ENCODE data around the gene FREY1.

Gene FREY1

DNA sequence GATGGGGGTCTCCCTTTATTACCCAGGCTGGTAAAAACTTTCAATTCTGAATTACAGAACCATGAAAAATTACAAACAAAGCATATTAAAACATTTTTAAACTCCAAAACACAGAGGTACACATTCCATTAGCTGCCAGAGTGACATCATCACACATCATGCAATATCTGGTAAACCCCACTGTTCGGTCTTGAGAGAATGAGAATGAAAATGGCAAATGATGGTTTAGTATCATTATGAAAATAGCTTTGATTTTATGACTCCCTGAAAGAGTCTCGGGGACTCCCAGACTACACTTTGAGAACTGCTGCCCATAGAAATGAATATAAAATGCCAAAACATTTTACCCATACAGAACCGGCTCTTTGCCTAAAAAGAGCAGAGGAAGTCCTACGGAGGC lies 34.2 kb upstream of the FREY1 start:
- DNase-seq (ENCODE audit: low read depth), result no peak
- in situ Hi-C loops (cut with HindIII; ENCODE audit: low sequenced_read_pairs), result no loop called here
- no peak overlapping the region for H3K4me3 ChIP-seq (ENCODE audit: low read depth, low read length)
- TF ChIP-seq, protein P1, sequence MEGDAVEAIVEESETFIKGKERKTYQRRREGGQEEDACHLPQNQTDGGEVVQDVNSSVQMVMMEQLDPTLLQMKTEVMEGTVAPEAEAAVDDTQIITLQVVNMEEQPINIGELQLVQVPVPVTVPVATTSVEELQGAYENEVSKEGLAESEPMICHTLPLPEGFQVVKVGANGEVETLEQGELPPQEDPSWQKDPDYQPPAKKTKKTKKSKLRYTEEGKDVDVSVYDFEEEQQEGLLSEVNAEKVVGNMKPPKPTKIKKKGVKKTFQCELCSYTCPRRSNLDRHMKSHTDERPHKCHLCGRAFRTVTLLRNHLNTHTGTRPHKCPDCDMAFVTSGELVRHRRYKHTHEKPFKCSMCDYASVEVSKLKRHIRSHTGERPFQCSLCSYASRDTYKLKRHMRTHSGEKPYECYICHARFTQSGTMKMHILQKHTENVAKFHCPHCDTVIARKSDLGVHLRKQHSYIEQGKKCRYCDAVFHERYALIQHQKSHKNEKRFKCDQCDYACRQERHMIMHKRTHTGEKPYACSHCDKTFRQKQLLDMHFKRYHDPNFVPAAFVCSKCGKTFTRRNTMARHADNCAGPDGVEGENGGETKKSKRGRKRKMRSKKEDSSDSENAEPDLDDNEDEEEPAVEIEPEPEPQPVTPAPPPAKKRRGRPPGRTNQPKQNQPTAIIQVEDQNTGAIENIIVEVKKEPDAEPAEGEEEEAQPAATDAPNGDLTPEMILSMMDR (IDR thresholded peaks at IDR 0.05; ENCODE audit: low read depth, low read length, missing control alignments), result no peak

DNA sequence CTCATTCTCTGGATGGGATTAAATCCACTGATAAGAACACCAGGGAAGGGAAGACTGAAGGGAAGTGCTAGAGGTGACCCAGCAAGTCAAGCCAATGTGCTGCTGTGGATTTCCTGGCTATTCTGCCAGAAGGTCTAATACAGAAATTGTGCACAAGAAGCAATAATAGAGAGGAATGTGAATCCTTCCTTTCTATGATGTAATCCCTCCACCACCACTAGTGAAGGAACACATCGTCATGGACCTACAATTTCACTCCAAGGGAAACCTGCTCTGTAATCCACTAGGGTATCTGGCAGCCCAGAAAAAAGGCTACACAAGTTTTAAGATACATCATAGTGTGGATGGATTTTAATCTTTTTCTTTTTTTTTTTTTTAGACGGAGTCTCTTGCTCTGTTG lies 32.8 kb upstream of the FREY1 start:
- TF ChIP-seq, protein P1 (IDR thresholded peaks at IDR 0.05; ENCODE audit: low read depth, low read length, missing control alignments), result no peak
- in situ Hi-C loops (cut with HindIII; ENCODE audit: low sequenced_read_pairs), result no loop called here
- no peak for DNase-seq (ENCODE audit: low read depth)
- no peak overlapping the region for H3K4me3 ChIP-seq (ENCODE audit: low read depth, low read length)

DNA sequence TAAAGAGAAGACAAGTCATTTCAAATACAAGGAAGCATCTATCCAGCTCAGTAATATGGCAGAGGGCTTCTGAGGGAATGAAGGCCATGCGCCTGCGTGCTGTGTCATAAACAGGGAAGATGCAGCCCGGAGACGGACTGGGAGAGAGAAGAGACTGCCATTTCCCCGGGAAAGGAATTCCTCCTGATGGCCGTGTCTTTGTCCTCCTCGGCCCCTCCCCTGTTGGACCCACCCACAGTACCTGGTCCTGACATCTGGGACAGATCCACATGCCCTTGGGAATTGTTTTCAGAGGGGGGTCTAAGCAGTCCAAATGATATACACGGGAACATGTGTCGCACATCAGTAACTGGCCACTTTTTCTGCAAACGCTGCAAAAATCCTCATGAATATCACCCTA lies 30.8 kb upstream of the FREY1 start:
- in situ Hi-C loops (cut with HindIII; ENCODE audit: low sequenced_read_pairs), result no loop called here

DNA sequence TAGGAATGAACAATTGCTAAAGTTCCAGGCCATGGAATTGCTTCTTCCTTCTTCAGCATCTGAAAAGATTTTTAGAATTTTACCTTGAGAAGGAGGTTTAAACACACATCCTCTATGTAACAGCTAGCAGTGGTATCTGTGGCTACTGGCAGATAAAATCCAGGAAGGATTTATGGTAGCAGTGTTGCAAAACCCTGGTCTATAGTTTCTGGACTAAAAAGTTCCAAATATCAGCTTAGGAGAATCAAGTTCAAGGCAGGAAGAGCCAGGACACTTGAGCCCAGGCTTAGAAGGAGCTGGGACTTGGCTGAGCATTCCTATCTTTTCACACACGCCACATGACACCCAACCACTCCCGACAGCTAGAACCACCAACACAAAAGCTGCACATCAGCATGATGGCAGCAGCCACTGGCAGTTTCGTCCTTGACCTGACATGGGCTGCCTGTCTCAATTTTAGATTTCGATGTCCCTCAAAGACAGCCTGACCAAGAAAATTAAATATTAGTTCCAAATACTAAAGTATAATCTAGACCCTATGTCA lies 29.5 kb upstream of the FREY1 start:
- in situ Hi-C loops (cut with HindIII; ENCODE audit: low sequenced_read_pairs), result no loop called here
- DNase-seq (ENCODE audit: low read depth), result no peak
- H3K4me3 ChIP-seq (ENCODE audit: low read depth, low read length), result no peak overlapping the region
- TF ChIP-seq, protein P1 (IDR thresholded peaks at IDR 0.05; ENCODE audit: low read depth, low read length, missing control alignments), result no peak

More for the DNA sequence above, 30.8 kb upstream of the FREY1 start:
- TF ChIP-seq, protein P1 (IDR thresholded peaks at IDR 0.05; ENCODE audit: low read depth, low read length, missing control alignments), result no peak
- H3K4me3 ChIP-seq (ENCODE audit: low read depth, low read length), result no peak overlapping the region
- no peak for DNase-seq (ENCODE audit: low read depth)

DNA sequence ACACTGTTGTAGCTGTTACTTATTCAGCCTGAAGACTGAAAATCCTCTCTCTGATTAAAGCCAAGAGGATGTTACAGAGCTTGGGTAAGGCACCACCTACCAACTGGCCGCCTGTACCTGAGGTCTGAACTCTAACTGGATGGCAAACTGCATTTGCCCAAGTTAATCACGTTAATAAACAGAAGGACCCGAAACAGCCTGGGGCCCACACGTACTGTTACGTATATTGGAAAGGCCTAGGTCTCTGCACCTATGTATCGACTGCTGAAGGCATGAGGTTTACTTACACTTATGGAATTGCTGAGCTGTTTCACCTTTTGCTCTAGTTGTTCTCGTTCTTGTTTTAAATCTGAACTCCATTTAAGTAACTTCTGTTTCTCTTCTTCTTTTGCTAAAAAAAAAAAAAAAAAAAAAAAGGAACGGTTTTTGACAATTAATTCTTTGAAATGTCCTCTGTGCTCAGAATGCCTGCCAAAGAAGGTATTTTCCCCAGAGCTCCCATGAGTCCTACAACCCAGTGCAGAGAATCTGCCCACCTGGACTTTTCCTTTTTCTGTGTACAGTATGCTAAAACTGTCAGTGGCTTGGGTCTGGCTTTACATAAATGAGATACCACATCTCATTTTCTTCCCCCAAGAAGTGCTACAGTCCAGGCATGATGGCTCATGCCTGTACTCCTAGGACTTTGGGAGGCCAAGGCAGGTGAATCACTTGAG lies 28.4 kb upstream of the FREY1 start:
- in situ Hi-C loops (cut with HindIII; ENCODE audit: low sequenced_read_pairs), result no loop called here
- DNase-seq (ENCODE audit: low read depth), result no peak
- TF ChIP-seq, protein P1 (IDR thresholded peaks at IDR 0.05; ENCODE audit: low read depth, low read length, missing control alignments), result no peak
- H3K4me3 ChIP-seq (ENCODE audit: low read depth, low read length), result no peak overlapping the region

DNA sequence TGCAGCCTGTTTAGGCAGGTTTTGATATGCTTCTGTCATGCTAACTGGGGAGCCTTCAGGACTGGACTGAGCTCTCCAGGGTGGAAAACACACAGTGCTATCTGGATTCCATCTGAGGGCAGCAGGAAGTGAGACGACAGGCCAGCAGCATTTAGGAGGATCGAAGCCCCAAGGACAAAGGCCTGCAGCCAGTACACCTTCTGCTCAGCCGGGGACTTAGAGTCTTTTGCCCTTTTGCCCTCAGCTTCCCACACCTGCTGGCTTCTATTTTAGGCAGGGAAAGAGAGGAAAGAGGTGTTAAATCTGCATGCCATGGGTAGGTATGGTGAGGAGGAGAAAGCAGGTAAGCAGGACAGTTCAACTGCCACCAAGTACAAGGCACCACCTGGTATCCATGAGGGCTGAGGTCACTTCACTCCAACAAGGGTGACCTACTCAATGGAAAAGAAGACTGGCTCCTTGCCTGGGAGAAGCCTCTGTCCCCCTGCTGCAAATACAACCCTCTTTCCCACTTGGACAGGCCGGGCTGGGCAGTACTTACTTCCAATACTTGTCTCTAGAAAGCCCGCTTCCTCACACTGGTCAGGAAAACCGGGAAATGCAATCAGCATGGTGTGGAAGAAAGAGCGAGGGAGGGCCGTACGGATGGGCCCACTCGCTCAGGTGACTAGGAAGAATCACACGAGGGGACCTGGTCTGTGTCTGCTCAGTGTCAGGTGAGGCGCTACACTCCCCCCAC lies 27.7 kb upstream of the FREY1 start:
- TF ChIP-seq, protein P1 (IDR thresholded peaks at IDR 0.05; ENCODE audit: low read depth, low read length, missing control alignments), result no peak
- no peak overlapping the region for H3K4me3 ChIP-seq (ENCODE audit: low read depth, low read length)
- in situ Hi-C loops (cut with HindIII; ENCODE audit: low sequenced_read_pairs), result no loop called here
- no peak for DNase-seq (ENCODE audit: low read depth)

Measured in astrocyte of the cerebellum (primary cell).